ENCODE data around the gene PROCR. TPM values are rescaled to one million over a fixed set of nuclear protein-coding genes. Genes with fewer than 3 reads are reported as not detected.

The PROCR gene
- total and polyA plus RNA-seq, 10 of the 15 experiments (the other 5 are each of a cell fraction or from before 2014, with no cell fraction given) = 0.12 to 0.78 (median 0.35) TPM; not detected in 2

GRCh38 chr20:35215066-35215956 is 43.4 kb downstream of the PROCR start:
- CTCF ChIA-PET = interaction anchor here (2.0 kb wide), 1 partner anchor 70 kb away, joined by 7 read pairs; no protein-coding TSS in a partner anchor
- no peak for TF ChIP-seq FOS (IDR thresholded peaks at IDR 0.05; ENCODE audit: borderline replicate concordance, extremely low read depth, insufficient read length)
- TF ChIP-seq YY1 (IDR thresholded peaks at IDR 0.05; ENCODE audit: low read depth, low read length) = no peak
- TF ChIP-seq EP300 (IDR thresholded peaks at IDR 0.05; ENCODE audit: borderline replicate concordance in 1 of 2, control insufficient read depth in 1 of 2, low read depth in 2 of 2, low read length in 2 of 2) = no peak
- no peak for TF ChIP-seq ATF2 (IDR thresholded peaks at IDR 0.05; ENCODE audit: low read length)
- TF ChIP-seq FOXM1 (IDR thresholded peaks at IDR 0.05; ENCODE audit: low read depth, low read length) = no peak
- TF ChIP-seq PAX5 (IDR thresholded peaks at IDR 0.05; ENCODE audit: borderline replicate concordance, low read depth, low read length) = no peak
- TF ChIP-seq, protein P1, sequence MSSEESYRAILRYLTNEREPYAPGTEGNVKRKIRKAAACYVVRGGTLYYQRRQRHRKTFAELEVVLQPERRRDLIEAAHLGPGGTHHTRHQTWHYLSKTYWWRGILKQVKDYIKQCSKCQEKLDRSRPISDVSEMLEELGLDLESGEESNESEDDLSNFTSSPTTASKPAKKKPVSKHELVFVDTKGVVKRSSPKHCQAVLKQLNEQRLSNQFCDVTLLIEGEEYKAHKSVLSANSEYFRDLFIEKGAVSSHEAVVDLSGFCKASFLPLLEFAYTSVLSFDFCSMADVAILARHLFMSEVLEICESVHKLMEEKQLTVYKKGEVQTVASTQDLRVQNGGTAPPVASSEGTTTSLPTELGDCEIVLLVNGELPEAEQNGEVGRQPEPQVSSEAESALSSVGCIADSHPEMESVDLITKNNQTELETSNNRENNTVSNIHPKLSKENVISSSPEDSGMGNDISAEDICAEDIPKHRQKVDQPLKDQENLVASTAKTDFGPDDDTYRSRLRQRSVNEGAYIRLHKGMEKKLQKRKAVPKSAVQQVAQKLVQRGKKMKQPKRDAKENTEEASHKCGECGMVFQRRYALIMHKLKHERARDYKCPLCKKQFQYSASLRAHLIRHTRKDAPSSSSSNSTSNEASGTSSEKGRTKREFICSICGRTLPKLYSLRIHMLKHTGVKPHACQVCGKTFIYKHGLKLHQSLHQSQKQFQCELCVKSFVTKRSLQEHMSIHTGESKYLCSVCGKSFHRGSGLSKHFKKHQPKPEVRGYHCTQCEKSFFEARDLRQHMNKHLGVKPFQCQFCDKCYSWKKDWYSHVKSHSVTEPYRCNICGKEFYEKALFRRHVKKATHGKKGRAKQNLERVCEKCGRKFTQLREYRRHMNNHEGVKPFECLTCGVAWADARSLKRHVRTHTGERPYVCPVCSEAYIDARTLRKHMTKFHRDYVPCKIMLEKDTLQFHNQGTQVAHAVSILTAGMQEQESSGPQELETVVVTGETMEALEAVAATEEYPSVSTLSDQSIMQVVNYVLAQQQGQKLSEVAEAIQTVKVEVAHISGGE (CRISPR knock-in tag; IDR thresholded peaks at IDR 0.05) = no peak
- no peak for TF ChIP-seq GATAD2B (conservative IDR thresholded peaks at IDR 0.05; ENCODE audit: low read depth)
- TF ChIP-seq, protein P2, sequence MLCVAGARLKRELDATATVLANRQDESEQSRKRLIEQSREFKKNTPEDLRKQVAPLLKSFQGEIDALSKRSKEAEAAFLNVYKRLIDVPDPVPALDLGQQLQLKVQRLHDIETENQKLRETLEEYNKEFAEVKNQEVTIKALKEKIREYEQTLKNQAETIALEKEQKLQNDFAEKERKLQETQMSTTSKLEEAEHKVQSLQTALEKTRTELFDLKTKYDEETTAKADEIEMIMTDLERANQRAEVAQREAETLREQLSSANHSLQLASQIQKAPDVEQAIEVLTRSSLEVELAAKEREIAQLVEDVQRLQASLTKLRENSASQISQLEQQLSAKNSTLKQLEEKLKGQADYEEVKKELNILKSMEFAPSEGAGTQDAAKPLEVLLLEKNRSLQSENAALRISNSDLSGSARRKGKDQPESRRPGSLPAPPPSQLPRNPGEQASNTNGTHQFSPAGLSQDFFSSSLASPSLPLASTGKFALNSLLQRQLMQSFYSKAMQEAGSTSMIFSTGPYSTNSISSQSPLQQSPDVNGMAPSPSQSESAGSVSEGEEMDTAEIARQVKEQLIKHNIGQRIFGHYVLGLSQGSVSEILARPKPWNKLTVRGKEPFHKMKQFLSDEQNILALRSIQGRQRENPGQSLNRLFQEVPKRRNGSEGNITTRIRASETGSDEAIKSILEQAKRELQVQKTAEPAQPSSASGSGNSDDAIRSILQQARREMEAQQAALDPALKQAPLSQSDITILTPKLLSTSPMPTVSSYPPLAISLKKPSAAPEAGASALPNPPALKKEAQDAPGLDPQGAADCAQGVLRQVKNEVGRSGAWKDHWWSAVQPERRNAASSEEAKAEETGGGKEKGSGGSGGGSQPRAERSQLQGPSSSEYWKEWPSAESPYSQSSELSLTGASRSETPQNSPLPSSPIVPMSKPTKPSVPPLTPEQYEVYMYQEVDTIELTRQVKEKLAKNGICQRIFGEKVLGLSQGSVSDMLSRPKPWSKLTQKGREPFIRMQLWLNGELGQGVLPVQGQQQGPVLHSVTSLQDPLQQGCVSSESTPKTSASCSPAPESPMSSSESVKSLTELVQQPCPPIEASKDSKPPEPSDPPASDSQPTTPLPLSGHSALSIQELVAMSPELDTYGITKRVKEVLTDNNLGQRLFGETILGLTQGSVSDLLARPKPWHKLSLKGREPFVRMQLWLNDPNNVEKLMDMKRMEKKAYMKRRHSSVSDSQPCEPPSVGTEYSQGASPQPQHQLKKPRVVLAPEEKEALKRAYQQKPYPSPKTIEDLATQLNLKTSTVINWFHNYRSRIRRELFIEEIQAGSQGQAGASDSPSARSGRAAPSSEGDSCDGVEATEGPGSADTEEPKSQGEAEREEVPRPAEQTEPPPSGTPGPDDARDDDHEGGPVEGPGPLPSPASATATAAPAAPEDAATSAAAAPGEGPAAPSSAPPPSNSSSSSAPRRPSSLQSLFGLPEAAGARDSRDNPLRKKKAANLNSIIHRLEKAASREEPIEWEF (IDR thresholded peaks at IDR 0.05; ENCODE audit: insufficient replicate concordance, low read depth, low read length) = no peak
- TF ChIP-seq JUND (IDR thresholded peaks at IDR 0.05; ENCODE audit: low read depth, low read length) = no peak

More at GRCh38 chr20:35215066-35215956, 43.4 kb downstream of the PROCR start:
- in situ Hi-C loops (cut with MboI) (no loop called here), intact Hi-C loops (cut with micrococcal nuclease; ENCODE audit: unreplicated experiment) (no loop called here)
- FAIRE-seq = no peak
- H3K27me3 ChIP-seq (replicated peaks in 1 of 2; ENCODE audit: control insufficient read depth in 2 of 2, insufficient read depth in 2 of 2, low read length in 1 of 2) = no peaks in the 10 kb centered on the region
- no TSS peak for BruUV-seq (replicated peaks)
- H3K36me3 ChIP-seq (ENCODE audit: control insufficient read depth in 2 of 2, insufficient read depth in 2 of 2, low read length in 1 of 2) = no peaks in the 10 kb centered on the region
- H3K79me2 ChIP-seq (ENCODE audit: control insufficient read depth, insufficient read depth, low read length) = no peaks in the 10 kb centered on the region
- no peak overlapping the region for H3K4me2 ChIP-seq (ENCODE audit: control insufficient read depth, insufficient read depth)
- POLR2A ChIA-PET = no interaction called here
- no peak overlapping the region for H3K4me3 ChIP-seq
- no peaks in the 10 kb centered on the region for H3K9me3 ChIP-seq (replicated peaks; ENCODE audit: control insufficient read depth, insufficient read depth, low read length)
- H3K9ac ChIP-seq (ENCODE audit: control insufficient read depth, insufficient read depth, low read length) = no peak overlapping the region
- no peak for ATAC-seq
- RAD21 ChIA-PET (ENCODE audit: unreplicated experiment) = interaction anchor here (2.3 kb wide), 1 partner anchor 70 kb away, joined by 5 read pairs; no protein-coding TSS in a partner anchor
- no peak overlapping the region for H2AFZ ChIP-seq (ENCODE audit: control insufficient read depth, low read depth, low read length)
- H4K20me1 ChIP-seq (ENCODE audit: control insufficient read depth, insufficient read depth) = no peaks in the 10 kb centered on the region; the same call in 1 of the 2 replicates
- SMC1A ChIA-PET (ENCODE audit: uncharacterized antibody, unreplicated experiment) = no interaction called here
- WGBS (ENCODE audit: insufficient coverage, insufficient replicate concordance, low lambda C conversion rate, missing lambda C conversion rate) = 54% methylated on average over 12 of the region's 12 CpGs
- no peak overlapping the region for H3K27ac ChIP-seq (ENCODE audit: control insufficient read depth, insufficient read depth)
- no peak for DNase-seq (ENCODE audit: low read depth, low spot score)
- no peaks in the 10 kb centered on the region for H3K4me1 ChIP-seq (ENCODE audit: control insufficient read depth, insufficient read depth, low read length)

All from GM12878 (cell line).